Tibial nerve (tissue), 4 donors: ENCODE measurements around the gene TMEM178B. TPM values are rescaled to one million over a fixed set of nuclear protein-coding genes. Genes with fewer than 3 reads are reported as not detected.

Experiments used
- DNase-seq, 2 donors: peaks; one replicate each; pipeline ENCODE4 v3.0.0-alpha.2; 2019; ENCODE audit warnings: low spot score in 2 of 2
- H3K27ac ChIP-seq, 4 donors: fragments of 200-600 bp; sonication (generic) in 3 of 4; one replicate each; pipeline ENCODE4 v1.5.1; 2017 to 2019; ENCODE audit warnings: mild to moderate bottlenecking in 1 of 4
- H3K27me3 ChIP-seq, 2 donors: fragments of 200-600 bp; sonication (generic) in 1 of 2; one replicate each; pipeline versions ENCODE4 v1.5.1 to v1.6.0; 2017 to 2019
- H3K36me3 ChIP-seq, 3 donors: fragments of 200-600 bp; sonication (generic); one replicate each; pipeline ENCODE4 v1.5.1; 2018 to 2019
- H3K4me1 ChIP-seq, 4 donors: fragments of 200-600 bp; sonication (generic) in 3 of 4; one replicate each; pipeline ENCODE4 v1.5.1; 2017 to 2019
- H3K4me3 ChIP-seq, 4 donors: fragments of 200-600 bp; sonication (generic) in 3 of 4; one replicate each; pipeline ENCODE4 v1.5.1; 2017 to 2019; ENCODE audit warnings: mild to moderate bottlenecking in 1 of 4, moderate library complexity in 1 of 4
- H3K9me3 ChIP-seq, 4 donors: fragments of 200-600 bp; sonication (generic) in 3 of 4; one replicate each; pipeline ENCODE4 v1.5.1; 2017 to 2019
- EP300 ChIP-seq, 2 donors: sonication (generic); formaldehyde crosslinking; IDR thresholded peaks; one replicate each; pipeline ENCODE4 v1.6.1; 2017; ENCODE audit warnings: antibody characterized with exemption in 2 of 2, mild to moderate bottlenecking in 1 of 2
- POLR2A ChIP-seq, 2 donors: fragments of 450-650 bp; IDR thresholded peaks; one replicate each; pipeline ENCODE4 v1.6.1; 2017; ENCODE audit warnings: antibody characterized with exemption in 2 of 2, mild to moderate bottlenecking in 2 of 2, moderate library complexity in 2 of 2
- WGBS, 2 donors: methylation state at CpG; one replicate each; pipeline ENCODE4 v1.1.5; 2018; 5-methylcytosine and 5-hydroxymethylcytosine counted together
- total RNA-seq, 4 donors: library from RNA; depleted of rRNA; stranded (reverse); fragments of >200 nt; gene quantifications; one replicate each; pipeline ENCODE4 v1.1.0, GENCODE V29; 2016
- TF ChIP-seq, protein P1 (sequence below), 5 experiments: fragments of 200-600 bp in 3 of 5; fragments of 450-650 bp in 2 of 5; sonication (generic) in 3 of 5; IDR thresholded peaks; one replicate each; pipeline ENCODE4 v1.5.1; 2016 to 2019; ENCODE audit warnings: antibody characterized with exemption in 5 of 5, mild to moderate bottlenecking in 3 of 5, moderate library complexity in 2 of 5

Gene TMEM178B
- total RNA-seq, 4 donors from 2014 or later, result 0.30 to 0.78 (median 0.53) TPM

GRCh38 chr7:141235656-141236055 lies 161.8 kb downstream of the TMEM178B start:
- Histone ChIP-seq H3K27ac (no peak overlapping the region), H3K4me1 (no peaks in the 10 kb centered on the region), H3K27me3 (no peaks in the 10 kb centered on the region), H3K9me3 (no peaks in the 10 kb centered on the region), H3K36me3 (no peaks in the 10 kb centered on the region), H3K4me3 (no peak overlapping the region)
- TF ChIP-seq EP300 (IDR thresholded peaks at IDR 0.05), result no peak
- TF ChIP-seq, protein P1, sequence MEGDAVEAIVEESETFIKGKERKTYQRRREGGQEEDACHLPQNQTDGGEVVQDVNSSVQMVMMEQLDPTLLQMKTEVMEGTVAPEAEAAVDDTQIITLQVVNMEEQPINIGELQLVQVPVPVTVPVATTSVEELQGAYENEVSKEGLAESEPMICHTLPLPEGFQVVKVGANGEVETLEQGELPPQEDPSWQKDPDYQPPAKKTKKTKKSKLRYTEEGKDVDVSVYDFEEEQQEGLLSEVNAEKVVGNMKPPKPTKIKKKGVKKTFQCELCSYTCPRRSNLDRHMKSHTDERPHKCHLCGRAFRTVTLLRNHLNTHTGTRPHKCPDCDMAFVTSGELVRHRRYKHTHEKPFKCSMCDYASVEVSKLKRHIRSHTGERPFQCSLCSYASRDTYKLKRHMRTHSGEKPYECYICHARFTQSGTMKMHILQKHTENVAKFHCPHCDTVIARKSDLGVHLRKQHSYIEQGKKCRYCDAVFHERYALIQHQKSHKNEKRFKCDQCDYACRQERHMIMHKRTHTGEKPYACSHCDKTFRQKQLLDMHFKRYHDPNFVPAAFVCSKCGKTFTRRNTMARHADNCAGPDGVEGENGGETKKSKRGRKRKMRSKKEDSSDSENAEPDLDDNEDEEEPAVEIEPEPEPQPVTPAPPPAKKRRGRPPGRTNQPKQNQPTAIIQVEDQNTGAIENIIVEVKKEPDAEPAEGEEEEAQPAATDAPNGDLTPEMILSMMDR (IDR thresholded peaks at IDR 0.05), result no peak
- TF ChIP-seq POLR2A (IDR thresholded peaks at IDR 0.05), result no peak
- WGBS, 2 donors, result 75 to 83% methylated on average over 4 of the region's 4 CpGs
- no peak for DNase-seq

DNA sequence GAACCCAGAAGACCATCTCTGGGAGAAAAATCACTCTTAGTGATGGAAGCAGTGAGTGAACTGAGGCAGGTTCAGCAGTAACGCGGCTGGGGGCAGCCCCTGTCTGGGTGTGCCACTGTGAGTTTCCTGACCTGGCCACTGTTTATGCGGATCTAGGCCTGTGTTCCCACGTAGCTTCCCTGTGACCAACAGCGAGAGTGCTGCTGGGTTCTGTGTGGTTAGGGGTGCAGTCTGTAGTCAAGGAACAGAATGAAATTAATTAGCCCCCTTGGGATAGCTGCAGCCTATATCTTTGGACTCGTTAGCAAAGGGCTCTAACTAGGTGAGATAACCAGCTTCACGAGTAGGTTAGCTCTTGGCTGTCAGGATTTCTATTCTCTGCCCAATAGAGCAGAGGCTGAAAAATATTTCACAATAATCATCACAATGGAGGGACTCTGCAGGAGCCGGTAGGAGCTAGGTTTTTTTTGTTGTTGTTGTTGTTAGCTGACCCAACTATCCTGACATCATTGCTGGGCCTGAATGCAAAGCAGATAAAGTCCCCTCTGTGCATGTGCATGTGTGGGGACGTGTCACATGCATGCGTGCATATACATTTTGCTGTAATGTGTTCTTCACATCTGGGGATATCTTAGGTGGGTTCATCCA lies 164.9 kb downstream of the TMEM178B start:
- H3K36me3 ChIP-seq, result no peaks in the 10 kb centered on the region
- DNase-seq, result no peak
- H3K4me3 ChIP-seq, result no peak overlapping the region
- H3K9me3 ChIP-seq, result no peaks in the 10 kb centered on the region
- no peaks in the 10 kb centered on the region for H3K27me3 ChIP-seq
- no peak for TF ChIP-seq EP300 (IDR thresholded peaks at IDR 0.05)
- TF ChIP-seq, protein P1 (IDR thresholded peaks at IDR 0.05), result no peak
- no peak for TF ChIP-seq POLR2A (IDR thresholded peaks at IDR 0.05)
- WGBS, 2 donors, result 54 to 55% methylated on average over 10 of the region's 10 CpGs
- H3K4me1 ChIP-seq, result no peaks in the 10 kb centered on the region
- H3K27ac ChIP-seq, result no peak overlapping the region

DNA sequence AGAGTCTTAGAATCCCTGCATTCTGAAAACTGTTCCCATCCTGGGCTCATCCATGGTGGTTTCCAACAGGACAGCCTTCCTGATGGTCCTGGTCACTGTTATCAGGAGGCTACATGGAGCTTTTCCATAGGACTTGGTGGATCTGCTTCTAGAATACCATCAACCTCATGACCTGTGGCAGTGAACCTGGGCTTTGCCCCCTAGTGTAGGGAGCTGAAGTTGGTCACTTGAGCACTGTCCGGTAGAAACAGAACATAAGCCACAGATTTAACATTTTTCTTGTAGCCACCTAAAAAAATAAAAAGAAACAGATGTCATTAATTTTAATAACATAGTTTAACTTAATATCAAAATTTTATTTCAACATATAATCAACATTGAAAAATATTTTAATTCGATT lies 165.8 kb downstream of the TMEM178B start:
- no peak for TF ChIP-seq POLR2A (IDR thresholded peaks at IDR 0.05)
- TF ChIP-seq, protein P1 (IDR thresholded peaks at IDR 0.05), result no peak
- no peak for TF ChIP-seq EP300 (IDR thresholded peaks at IDR 0.05)
- WGBS, 2 donors, result 93% methylated on average over 2 of the region's 2 CpGs
- Histone ChIP-seq H3K9me3 (no peaks in the 10 kb centered on the region), H3K27me3 (no peaks in the 10 kb centered on the region), H3K4me1 (no peaks in the 10 kb centered on the region), H3K27ac (no peak overlapping the region), H3K36me3 (no peaks in the 10 kb centered on the region), H3K4me3 (no peak overlapping the region)
- no peak for DNase-seq

DNA sequence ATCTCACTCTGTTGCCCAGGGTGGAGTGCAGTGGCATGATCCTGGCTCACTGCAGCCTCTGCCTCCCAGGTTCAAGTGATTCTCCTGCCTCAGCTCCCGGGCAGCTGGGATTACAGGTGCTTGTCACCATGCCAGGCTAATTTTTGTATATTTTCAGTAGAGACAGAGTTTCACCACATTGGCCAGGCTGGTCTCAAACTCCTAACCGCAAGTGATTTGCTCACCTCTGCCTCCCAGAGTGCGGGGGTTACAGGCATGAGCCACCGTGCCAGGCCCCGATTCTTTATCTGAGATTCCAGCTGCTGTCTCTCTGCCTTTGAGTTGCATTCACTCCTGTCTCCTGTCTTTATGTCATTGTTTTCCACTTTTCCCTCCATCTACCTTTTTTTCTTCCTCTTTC lies 168.7 kb downstream of the TMEM178B start:
- TF ChIP-seq, protein P1 (IDR thresholded peaks at IDR 0.05), result no peak
- TF ChIP-seq POLR2A (IDR thresholded peaks at IDR 0.05), result no peak
- TF ChIP-seq EP300 (IDR thresholded peaks at IDR 0.05), result no peak
- Histone ChIP-seq H3K4me1 (no peaks in the 10 kb centered on the region), H3K27me3 (no peaks in the 10 kb centered on the region), H3K4me3 (no peak overlapping the region), H3K36me3 (no peaks in the 10 kb centered on the region), H3K9me3 (no peaks in the 10 kb centered on the region), H3K27ac (no peak overlapping the region)
- no peak for DNase-seq
- WGBS, 2 donors, result 74 to 84% methylated on average over 5 of the region's 5 CpGs

DNA sequence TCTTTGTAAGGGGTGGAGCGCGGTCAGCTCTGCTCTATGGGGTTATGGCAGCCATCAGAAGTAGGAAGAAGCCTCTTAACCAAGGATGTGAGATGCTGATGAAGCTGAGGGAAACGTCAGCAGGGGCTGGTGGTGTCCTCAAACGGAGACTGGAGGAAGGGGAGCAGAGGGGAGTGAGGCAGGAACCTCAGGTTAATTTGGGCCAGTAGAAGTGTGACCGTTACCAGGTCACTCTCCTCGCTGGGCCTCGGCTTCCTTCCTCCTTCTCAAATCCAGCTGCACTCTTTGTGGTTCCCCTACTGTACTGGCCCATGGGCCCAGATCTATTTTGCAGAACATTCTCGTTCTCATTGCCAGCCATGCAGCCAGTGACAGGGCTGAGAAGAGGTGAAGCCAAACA lies 169.5 kb downstream of the TMEM178B start:
- Histone ChIP-seq H3K27ac (no peak overlapping the region), H3K4me1 (no peaks in the 10 kb centered on the region), H3K4me3 (no peak overlapping the region), H3K27me3 (no peaks in the 10 kb centered on the region), H3K9me3 (no peaks in the 10 kb centered on the region), H3K36me3 (no peaks in the 10 kb centered on the region)
- no peak for DNase-seq
- WGBS, 2 donors, result 69 to 72% methylated on average over 8 of the region's 8 CpGs
- TF ChIP-seq POLR2A (IDR thresholded peaks at IDR 0.05) (no peak), EP300 (IDR thresholded peaks at IDR 0.05) (no peak)
- TF ChIP-seq, protein P1 (IDR thresholded peaks at IDR 0.05), result no peak
